Caco-2 (cell line): ENCODE measurements around the gene ARF1. TPM values are rescaled to one million over a fixed set of nuclear protein-coding genes. Genes with fewer than 3 reads are reported as not detected.

ENCODE experiments used
- BruUV-seq: library from RNA; stranded (reverse); fragments of 400-500 nt; replicated peaks from 2 replicates; lab custom pipeline; 2021; lab: Mats Ljungman, UMichigan
- CTCF ChIA-PET: fragments of 300-600 bp; sonication (Branson Sonifier 250); formaldehyde crosslinking; loops from one replicate; lab custom pipeline; 2022; ENCODE audit warnings: antibody characterized with exemption; lab: Charles Lee
- POLR2A ChIA-PET: fragments of 300-600 bp; sonication (Branson Sonifier 250); formaldehyde crosslinking; loops from one replicate; lab custom pipeline; 2022; ENCODE audit warnings: antibody characterized with exemption; lab: Charles Lee
- DNase-seq, 2 experiments: peaks; one replicate each; pipeline versions ENCODE4 v3.0.0 to v3.0.0-alpha.2; 2020 to 2022
- H3K27me3 ChIP-seq: replicated peaks from 2 replicates; pipeline ENCODE4 v1.6.0; 2011; ENCODE audit warnings: low read length; ENCODE audit not compliant: control insufficient read depth, insufficient read depth
- H3K36me3 ChIP-seq: 2 replicates; pipeline ENCODE4 v1.5.1; 2011; ENCODE audit warnings: low read length; ENCODE audit not compliant: control insufficient read depth, insufficient read depth
- H3K4me1 ChIP-seq: fragments of 250-450 bp; sonication (Bioruptor Pico); 2 replicates; pipeline ENCODE4 v1.5.1; 2020; ENCODE audit warnings: mild to moderate bottlenecking
- H3K4me3 ChIP-seq: 2 replicates; pipeline ENCODE4 v1.5.1; 2011; ENCODE audit warnings: low read depth, mild to moderate bottlenecking, control low read depth, low read length
- H3K9me3 ChIP-seq: fragments of 250-450 bp; sonication (Bioruptor Pico); 2 replicates; pipeline ENCODE4 v1.5.1; 2020; ENCODE audit warnings: mild to moderate bottlenecking, moderate library complexity
- H3K27ac Mint-ChIP-seq: one replicate; pipeline ENCODE4 v1.8.0; 2022; ENCODE audit warnings: mixed read lengths; ENCODE audit not compliant: unreplicated experiment
- H3K27me3 Mint-ChIP-seq: one replicate; pipeline ENCODE4 v1.8.0; 2022; ENCODE audit warnings: mixed read lengths; ENCODE audit not compliant: insufficient read depth, unreplicated experiment
- H3K36me3 Mint-ChIP-seq: one replicate; pipeline ENCODE4 v1.8.0; 2022; ENCODE audit warnings: mild to moderate bottlenecking, mixed read lengths; ENCODE audit not compliant: insufficient read depth, unreplicated experiment
- H3K4me1 Mint-ChIP-seq: one replicate; pipeline ENCODE4 v1.8.0; 2022; ENCODE audit warnings: low read depth, mixed read lengths; ENCODE audit not compliant: unreplicated experiment
- H3K4me3 Mint-ChIP-seq: one replicate; pipeline ENCODE4 v1.8.0; 2022; ENCODE audit warnings: mild to moderate bottlenecking, moderate library complexity, mixed read lengths; ENCODE audit not compliant: unreplicated experiment
- H3K9me3 Mint-ChIP-seq: one replicate; pipeline ENCODE4 v1.8.0; 2022; ENCODE audit warnings: mixed read lengths; ENCODE audit not compliant: unreplicated experiment
- CTCF ChIP-seq, 2 experiments: fragments of 200-600 bp in 1 of 2; IDR thresholded peaks; 1 replicate in 1 of 2; 2 replicates in 1 of 2; pipeline versions ENCODE4 v1.5.1 to v1.8.0; 2011 to 2022; ENCODE audit warnings: antibody characterized with exemption in 1 of 2, control low read depth in 1 of 2, inconsistent platforms in 1 of 2, low read depth in 1 of 2, low read length in 1 of 2, mild to moderate bottlenecking in 1 of 2, moderate library complexity in 1 of 2; ENCODE audit not compliant: insufficient read depth in 1 of 2, severe bottlenecking in 1 of 2, unreplicated experiment in 1 of 2
- intact Hi-C: fragments of 100-400 bp; cut with micrococcal nuclease; formaldehyde crosslinking; loops from one replicate; pipeline ENCODE4 v1.10.0; 2022; ENCODE audit not compliant: unreplicated experiment
- total RNA-seq: library from RNA; stranded (reverse); gene quantifications from 2 replicates; pipeline ENCODE4 v1.2.3, GENCODE V29; 2022

Gene ARF1
- total RNA-seq, 1 experiment from 2014 or later, result 378 TPM

- Mint-ChIP-seq H3K4me1 (peaks cover 6% of the 10 kb centered on the region), H3K9me3 (peaks cover 21% of the 10 kb centered on the region), H3K4me3 (no peak overlapping the region), H3K27me3 (no peaks in the 10 kb centered on the region), H3K36me3 (peaks cover 96% of the 10 kb centered on the region), H3K27ac (no peak overlapping the region)
- CTCF ChIA-PET, result no interaction called here
- Histone ChIP-seq H3K27me3 (no peaks in the 10 kb centered on the region), H3K9me3 (peaks cover 9% of the 10 kb centered on the region; the same call in 1 of the 2 replicates), H3K4me1 (peaks cover 16% of the 10 kb centered on the region), H3K36me3 (peaks cover 12% of the 10 kb centered on the region), H3K4me3 (no peak overlapping the region)
- peak in 1 of 2 experiments; percentile 30 for DNase-seq
- POLR2A ChIA-PET, result no interaction called here
- TF ChIP-seq CTCF (IDR thresholded peaks at IDR 0.05; ENCODE audit: insufficient read depth in 1 of 2, low read depth in 1 of 2, low read length in 1 of 2, severe bottlenecking in 1 of 2, unreplicated experiment in 1 of 2), result no peak
- intact Hi-C loops, result no loop called here
- BruUV-seq, result no TSS peak
Observed at GRCh38 chr1:228096416-228097332, 14.2 kb downstream of the ARF1 start.

GRCh38 chr1:228097333-228098081, 15.0 kb downstream of the ARF1 start:
- peaks cover 9% of the 10 kb centered on the region for H3K36me3 ChIP-seq
- intact Hi-C loops, result no loop called here
- peaks cover 6% of the 10 kb centered on the region for H3K4me1 Mint-ChIP-seq
- H3K4me3 Mint-ChIP-seq, result no peak overlapping the region
- H3K4me3 ChIP-seq, result no peak overlapping the region
- ChIA-PET CTCF (interaction anchor here (0.5 kb wide), 1 partner anchor 67 kb away, joined by 5 read pairs; no protein-coding TSS in a partner anchor), POLR2A (no interaction called here)
- peaks cover 90% of the 10 kb centered on the region for H3K36me3 Mint-ChIP-seq
- DNase-seq, result peak in 1 of 2 experiments; percentile 30
- BruUV-seq, result no TSS peak
- H3K27me3 Mint-ChIP-seq, result no peaks in the 10 kb centered on the region
- TF ChIP-seq CTCF (IDR thresholded peaks at IDR 0.05; ENCODE audit: insufficient read depth in 1 of 2, low read depth in 1 of 2, low read length in 1 of 2, severe bottlenecking in 1 of 2, unreplicated experiment in 1 of 2), result no peak
- peaks cover 9% of the 10 kb centered on the region; the same call in 1 of the 2 replicates for H3K9me3 ChIP-seq
- H3K4me1 ChIP-seq, result peaks cover 16% of the 10 kb centered on the region
- H3K27me3 ChIP-seq, result no peaks in the 10 kb centered on the region
- no peak overlapping the region for H3K27ac Mint-ChIP-seq
- peaks cover 21% of the 10 kb centered on the region for H3K9me3 Mint-ChIP-seq

- Mint-ChIP-seq H3K4me1 (peaks cover 6% of the 10 kb centered on the region), H3K36me3 (peaks cover 87% of the 10 kb centered on the region), H3K4me3 (no peak overlapping the region), H3K9me3 (peaks cover 21% of the 10 kb centered on the region), H3K27me3 (no peaks in the 10 kb centered on the region), H3K27ac (no peak overlapping the region)
- CTCF ChIA-PET, result no interaction called here
- H3K4me1 ChIP-seq, result peaks cover 9% of the 10 kb centered on the region; the same call in 1 of the 2 replicates
- TSS peak; percentile 76 for BruUV-seq
- DNase-seq, result peak in 1 of 2 experiments; percentile 28
- POLR2A ChIA-PET, result no interaction called here
- intact Hi-C loops, result no loop called here
- 0 out of 2 replicates have a peak, but pooled peaks cover 3% of the 10 kb centered on the region for H3K9me3 ChIP-seq
- TF ChIP-seq CTCF (IDR thresholded peaks at IDR 0.05; ENCODE audit: insufficient read depth in 1 of 2, low read depth in 1 of 2, low read length in 1 of 2, severe bottlenecking in 1 of 2, unreplicated experiment in 1 of 2), result no peak
- no peak overlapping the region for H3K4me3 ChIP-seq
- no peaks in the 10 kb centered on the region for H3K27me3 ChIP-seq
- peaks cover 7% of the 10 kb centered on the region for H3K36me3 ChIP-seq
Observed at GRCh38 chr1:228098323-228098931, 15.9 kb downstream of the ARF1 start.
